Keratinocyte (primary cell): ENCODE results near the gene FUT8. TPM values are rescaled to one million over a fixed set of nuclear protein-coding genes. Genes with fewer than 3 reads are reported as not detected.
"Not testable (repeated sequence)": the region's sequence is repeated elsewhere in the genome, so short reads cannot be mapped to it uniquely, and the experiment has no call there.

ENCODE experiments used
- DNase-seq: peaks from one replicate; pipeline ENCODE4 v3.0.0-alpha.2; 2011; ENCODE audit warnings: low read depth, missing footprints, low spot score
- FAIRE-seq: peaks from 2 replicates; lab custom pipeline; 2011; peaks lifted over from hg19 to GRCh38; lab: Jason Lieb, UNC
- H2AFZ ChIP-seq: 2 replicates; pipeline ENCODE4 v1.6.0; 2012; ENCODE audit warnings: low read length, control low read depth, inconsistent platforms; ENCODE audit not compliant: control insufficient read depth
- H3K27ac ChIP-seq: 2 replicates; pipeline ENCODE4 v1.5.1; 2011; ENCODE audit warnings: low read length; ENCODE audit not compliant: control insufficient read depth, insufficient read depth
- H3K27me3 ChIP-seq: 3 replicates; pipeline ENCODE4 v1.6.0; 2011; ENCODE audit warnings: low read length; ENCODE audit not compliant: control insufficient read depth, insufficient read depth; ENCODE audit errors: extremely low read depth
- H3K36me3 ChIP-seq, 2 experiments: 2 replicates in 1 of 2; 3 replicates in 1 of 2; pipeline ENCODE4 v1.5.1; 2011; ENCODE audit warnings: low read length in 2 of 2, mild to moderate bottlenecking in 1 of 2; ENCODE audit not compliant: control insufficient read depth in 2 of 2, insufficient read depth in 2 of 2; ENCODE audit errors: extremely low read depth in 1 of 2
- H3K4me1 ChIP-seq: 3 replicates; pipeline ENCODE4 v1.5.1; 2011; ENCODE audit warnings: low read length; ENCODE audit not compliant: control insufficient read depth, insufficient read depth; ENCODE audit errors: extremely low read depth
- H3K4me2 ChIP-seq: 3 replicates; pipeline ENCODE4 v1.6.0; 2011; ENCODE audit warnings: low read depth, low read length; ENCODE audit not compliant: control insufficient read depth, insufficient read depth; ENCODE audit errors: extremely low read depth
- H3K4me3 ChIP-seq, 3 experiments: fragments of 200-600 bp in 1 of 3; sonication (generic) in 1 of 3; 2 replicates in 2 of 3; 3 replicates in 1 of 3; pipeline ENCODE4 v1.5.1; 2011 to 2016; ENCODE audit warnings: low read length in 3 of 3, mild to moderate bottlenecking in 3 of 3, control low read depth in 2 of 3, inconsistent platforms in 1 of 3, low read depth in 1 of 3, mixed read lengths in 1 of 3, mixed run types in 1 of 3, moderate library complexity in 1 of 3; ENCODE audit not compliant: control insufficient read depth in 2 of 3, insufficient read depth in 2 of 3; ENCODE audit errors: extremely low read depth in 1 of 3
- H3K79me2 ChIP-seq: 2 replicates; pipeline ENCODE4 v1.6.0; 2012; ENCODE audit warnings: low read length; ENCODE audit not compliant: control insufficient read depth, insufficient read depth
- H3K9ac ChIP-seq: 3 replicates; pipeline ENCODE4 v1.6.0; 2011; ENCODE audit warnings: low read length; ENCODE audit not compliant: control insufficient read depth, insufficient read depth; ENCODE audit errors: extremely low read depth
- H3K9me1 ChIP-seq: 3 replicates; pipeline ENCODE4 v1.6.0; 2011; ENCODE audit warnings: low read length; ENCODE audit not compliant: control insufficient read depth, insufficient read depth; ENCODE audit errors: extremely low read depth
- H3K9me3 ChIP-seq: 2 replicates; pipeline ENCODE4 v1.5.1; 2012; ENCODE audit warnings: low read depth, low read length; ENCODE audit not compliant: control insufficient read depth
- H4K20me1 ChIP-seq: 3 replicates; pipeline ENCODE4 v1.6.0; 2011; ENCODE audit warnings: low read length; ENCODE audit not compliant: control insufficient read depth, insufficient read depth; ENCODE audit errors: extremely low read depth
- CTCF ChIP-seq, 3 experiments: IDR thresholded peaks in 1 of 3; conservative IDR thresholded peaks in 1 of 3; optimal IDR thresholded peaks in 1 of 3; 2 replicates in 2 of 3; 3 replicates in 1 of 3; pipeline versions ENCODE3 to v1.5.1; 2011; ENCODE audit warnings: low read length in 3 of 3, mild to moderate bottlenecking in 3 of 3, moderate library complexity in 2 of 3, control low read depth in 1 of 3, inconsistent platforms in 1 of 3; ENCODE audit not compliant: insufficient read depth in 2 of 3; ENCODE audit errors: extremely low read depth in 1 of 3
- EZH2 ChIP-seq: IDR thresholded peaks from one replicate; pipeline ENCODE4 v1.6.1; 2012; ENCODE audit warnings: inconsistent platforms, mild to moderate bottlenecking, low read length, moderate library complexity
- dilution Hi-C: fragments of 300-500 bp; cut with MboI; formaldehyde crosslinking; loops from one replicate; pipeline ENCODE4 v1.7.0; 2020; ENCODE audit warnings: low sequenced_read_pairs; ENCODE audit not compliant: extremely low pct_ligation_motif_present
- polyA plus RNA-seq, 5 experiments: library from polyadenylated mRNA; depleted of rRNA in 3 of 5; stranded (reverse) in 3 of 5; stranded (forward) in 1 of 5; unstranded in 1 of 5; fragments of >200 nt; gene quantifications; 1 replicate in 1 of 5; 2 replicates in 3 of 5; 3 replicates in 1 of 5; pipeline versions ENCODE4 v1.2.1 to v1.2.3, GENCODE V29; 2011 to 2012; ENCODE audit warnings: missing spikeins in 2 of 5, low read depth in 1 of 5, low replicate concordance in 1 of 5

The FUT8 gene
- polyA plus RNA-seq, 1 donor (not counting 4 experiments of a cell fraction or from before 2014, with no cell fraction given), result 12.5 TPM

- FAIRE-seq, result peak; percentile 69
- Histone ChIP-seq H3K9me3 (no peaks in the 10 kb centered on the region), H3K4me1 (peaks cover 25% of the 10 kb centered on the region), H3K4me3 (peak overlapping the region in 2 of 3 experiments; percentile 14 to 30), H3K9ac (peak overlapping the region; percentile 34), H4K20me1 (no peaks in the 10 kb centered on the region), H3K27me3 (no peaks in the 10 kb centered on the region), H3K36me3 (no peaks in the 10 kb centered on the region), H3K9me1 (no peaks in the 10 kb centered on the region), H2AFZ (no peak overlapping the region), H3K79me2 (no peaks in the 10 kb centered on the region), H3K27ac (peak overlapping the region; percentile 77), H3K4me2 (peak overlapping the region; percentile 71)
- dilution Hi-C loops, result no loop called here
- TF ChIP-seq EZH2, result no peak
- no peak for TF ChIP-seq CTCF (optimal IDR thresholded peaks at IDR 0.05 in 1 of 3, IDR thresholded peaks at IDR 0.05 in 1 of 3, conservative IDR thresholded peaks at IDR 0.05 in 1 of 3; ENCODE audit: extremely low read depth in 1 of 3, insufficient read depth in 2 of 3, low read length in 3 of 3)
- peak; percentile 88 for DNase-seq
Observed at GRCh38 chr14:65462411-65462810, 49.9 kb downstream of the FUT8 start.

- FAIRE-seq (no peak), DNase-seq (no peak)
- no peak overlapping the region for H3K27ac ChIP-seq
- no peaks in the 10 kb centered on the region for H3K27me3 ChIP-seq
- H3K9me1 ChIP-seq, result no peaks in the 10 kb centered on the region
- H3K4me1 ChIP-seq, result peaks cover 25% of the 10 kb centered on the region
- H3K9ac ChIP-seq, result no peak overlapping the region
- H3K4me2 ChIP-seq, result no peak overlapping the region
- no peak overlapping the region for H3K4me3 ChIP-seq
- TF ChIP-seq EZH2, result no peak
- no peak for TF ChIP-seq CTCF (optimal IDR thresholded peaks at IDR 0.05 in 1 of 3, IDR thresholded peaks at IDR 0.05 in 1 of 3, conservative IDR thresholded peaks at IDR 0.05 in 1 of 3; ENCODE audit: extremely low read depth in 1 of 3, insufficient read depth in 2 of 3, low read length in 3 of 3)
- H3K9me3 ChIP-seq, result no peaks in the 10 kb centered on the region
- no peaks in the 10 kb centered on the region for H3K36me3 ChIP-seq
- dilution Hi-C loops, result no loop called here
- H2AFZ ChIP-seq, result no peak overlapping the region
- H4K20me1 ChIP-seq, result no peaks in the 10 kb centered on the region
- no peaks in the 10 kb centered on the region for H3K79me2 ChIP-seq
Observed at GRCh38 chr14:65465584-65465983, 53.1 kb downstream of the FUT8 start.

GRCh38 chr14:65467926-65468325 lies 55.4 kb downstream of the FUT8 start:
- H4K20me1 ChIP-seq, H3K36me3 ChIP-seq, H3K4me3 ChIP-seq, H3K9me1 ChIP-seq, H3K9ac ChIP-seq, DNase-seq, dilution Hi-C loops, H2AFZ ChIP-seq, H3K4me1 ChIP-seq, H3K9me3 ChIP-seq, FAIRE-seq, H3K79me2 ChIP-seq, H3K27me3 ChIP-seq, H3K4me2 ChIP-seq, H3K27ac ChIP-seq: not testable (repeated sequence)
